LHCN-M2 (cell line): Measurements from ENCODE around the gene RAE1. TPM values are rescaled to one million over a fixed set of nuclear protein-coding genes. Genes with fewer than 3 reads are reported as not detected.
A peak's percentile ranks its signal among the peaks of the same experiment; 100 is the strongest.
"Not testable (repeated sequence)": the region's sequence is repeated elsewhere in the genome, so short reads cannot be mapped to it uniquely, and the experiment has no call there.

Experiments
- DNase-seq: peaks from one replicate; pipeline ENCODE4 v3.0.0-alpha.2; 2012; ENCODE audit warnings: low read depth
- total RNA-seq: library from RNA; depleted of rRNA; stranded (reverse); fragments of >200 nt; gene quantifications from 2 replicates; pipeline ENCODE4 v1.2.3, GENCODE V29; 2014

Gene RAE1
- total RNA-seq, 1 experiment from 2014 or later: 41.2 TPM

DNA sequence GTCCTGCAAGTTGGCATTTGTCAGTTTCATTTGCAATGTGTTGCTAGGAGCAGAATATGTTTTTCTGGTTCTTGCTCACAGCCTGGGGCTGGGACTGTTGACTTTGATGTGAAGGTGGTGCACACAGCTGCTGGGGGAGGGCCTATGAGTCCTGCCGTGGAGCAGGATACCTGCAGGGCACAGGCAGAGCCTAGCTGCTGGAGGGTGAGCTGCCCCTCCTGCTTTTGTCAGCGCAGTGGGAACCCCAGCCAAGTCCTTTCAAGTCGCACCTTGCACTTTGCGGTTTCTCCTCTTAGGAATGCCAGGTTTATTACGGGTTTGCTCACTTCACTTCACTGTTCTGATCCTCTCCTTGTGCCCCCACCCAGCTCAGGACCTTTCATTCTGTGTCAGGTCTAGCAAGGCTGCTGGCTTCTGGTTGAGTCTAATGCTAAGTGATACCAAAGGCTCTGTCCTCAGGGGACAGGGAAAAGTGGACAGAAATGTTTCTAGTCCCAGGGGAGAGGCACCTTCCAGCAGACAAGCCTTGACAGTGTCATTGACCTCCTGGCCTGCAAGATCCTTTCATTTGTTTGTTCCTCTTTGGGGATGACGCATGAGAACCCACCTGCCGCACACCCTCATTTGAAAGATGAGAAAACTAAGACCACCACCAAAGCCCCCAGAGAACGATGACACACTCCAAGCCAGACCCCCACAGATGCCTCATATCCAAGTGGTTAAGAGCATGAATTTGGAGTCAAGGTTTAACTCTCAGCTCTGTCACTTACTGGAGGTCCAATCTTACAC, 24.2 kb upstream of the RAE1 start:
- no peak for DNase-seq

DNA sequence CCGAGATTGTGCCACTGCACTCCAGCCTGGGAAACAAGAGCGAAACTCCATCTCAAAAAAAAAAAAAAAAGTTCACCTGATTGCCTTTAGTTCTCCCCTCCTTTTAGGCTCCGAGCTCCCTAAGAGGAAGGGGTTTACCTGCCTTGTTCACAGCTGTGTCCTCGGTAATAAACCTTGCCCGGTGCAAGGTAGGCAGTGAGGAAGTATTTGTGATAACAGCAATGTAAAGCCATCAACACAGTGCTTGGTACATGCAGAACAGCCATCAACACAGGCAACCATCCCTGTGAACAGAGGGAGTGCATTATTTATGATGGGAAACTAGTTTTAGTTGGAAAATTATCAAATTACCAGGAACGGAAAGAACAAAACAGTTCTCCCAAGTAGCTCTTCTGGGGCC, 23.2 kb upstream of the RAE1 start:
- DNase-seq: no peak

DNA sequence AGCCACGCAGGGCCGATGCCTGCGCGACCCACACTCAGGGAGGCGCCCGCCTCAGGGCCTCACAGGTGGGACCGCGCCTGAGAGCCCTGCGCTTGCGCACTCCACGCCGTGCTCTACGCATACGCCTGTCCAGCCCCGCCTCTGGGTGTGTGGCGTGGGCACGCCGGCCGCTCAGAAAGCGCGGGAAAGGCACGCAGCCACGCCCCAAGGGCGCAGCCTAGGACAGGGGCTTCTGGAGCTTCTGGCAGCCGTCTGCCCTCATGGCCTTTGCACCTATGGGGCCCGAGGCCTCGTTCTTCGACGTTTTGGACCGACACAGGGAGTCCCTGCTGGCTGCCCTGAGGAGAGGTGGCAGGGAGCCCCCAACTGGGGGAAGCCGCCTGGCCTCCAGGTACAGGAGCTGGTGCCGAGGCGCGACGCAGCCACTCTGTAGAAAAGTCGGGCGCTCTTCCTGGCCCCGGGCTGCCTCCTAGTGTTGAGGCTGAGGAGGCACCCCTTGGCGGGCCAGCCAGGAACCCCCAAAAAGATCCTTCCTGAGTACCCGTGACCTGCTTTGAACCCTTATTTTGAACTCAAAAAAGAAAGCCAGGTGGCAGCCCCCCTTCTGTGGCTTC, 21.3 kb upstream of the RAE1 start, which contains the start of gene SPO11:
Gene SPO11 (plus strand): TSS at position 196 of the 614 bp plus-strand sequence. CDS start 65 bp downstream, at position 261.
- DNase-seq: no peak

DNA sequence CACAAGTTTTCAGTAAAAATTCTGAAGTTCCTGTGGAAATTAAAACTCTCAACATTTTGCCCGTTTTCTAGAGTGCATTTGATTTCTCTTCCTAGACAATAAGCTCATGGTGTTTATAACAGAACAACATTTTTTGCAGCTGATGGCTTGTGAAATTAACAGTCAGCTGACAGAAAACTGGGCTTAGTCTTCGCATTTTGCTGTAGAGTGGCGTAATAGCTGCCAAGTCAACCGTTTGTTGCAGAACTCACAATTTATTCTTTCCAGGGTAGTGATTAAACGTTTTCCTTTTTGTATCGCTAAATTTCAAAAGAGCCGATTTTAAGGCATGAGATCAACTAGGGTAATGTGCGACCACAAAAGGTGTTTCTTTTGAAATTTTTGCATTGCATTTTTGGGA, 20.1 kb upstream of the RAE1 start:
- DNase-seq: peak; percentile 10

DNA sequence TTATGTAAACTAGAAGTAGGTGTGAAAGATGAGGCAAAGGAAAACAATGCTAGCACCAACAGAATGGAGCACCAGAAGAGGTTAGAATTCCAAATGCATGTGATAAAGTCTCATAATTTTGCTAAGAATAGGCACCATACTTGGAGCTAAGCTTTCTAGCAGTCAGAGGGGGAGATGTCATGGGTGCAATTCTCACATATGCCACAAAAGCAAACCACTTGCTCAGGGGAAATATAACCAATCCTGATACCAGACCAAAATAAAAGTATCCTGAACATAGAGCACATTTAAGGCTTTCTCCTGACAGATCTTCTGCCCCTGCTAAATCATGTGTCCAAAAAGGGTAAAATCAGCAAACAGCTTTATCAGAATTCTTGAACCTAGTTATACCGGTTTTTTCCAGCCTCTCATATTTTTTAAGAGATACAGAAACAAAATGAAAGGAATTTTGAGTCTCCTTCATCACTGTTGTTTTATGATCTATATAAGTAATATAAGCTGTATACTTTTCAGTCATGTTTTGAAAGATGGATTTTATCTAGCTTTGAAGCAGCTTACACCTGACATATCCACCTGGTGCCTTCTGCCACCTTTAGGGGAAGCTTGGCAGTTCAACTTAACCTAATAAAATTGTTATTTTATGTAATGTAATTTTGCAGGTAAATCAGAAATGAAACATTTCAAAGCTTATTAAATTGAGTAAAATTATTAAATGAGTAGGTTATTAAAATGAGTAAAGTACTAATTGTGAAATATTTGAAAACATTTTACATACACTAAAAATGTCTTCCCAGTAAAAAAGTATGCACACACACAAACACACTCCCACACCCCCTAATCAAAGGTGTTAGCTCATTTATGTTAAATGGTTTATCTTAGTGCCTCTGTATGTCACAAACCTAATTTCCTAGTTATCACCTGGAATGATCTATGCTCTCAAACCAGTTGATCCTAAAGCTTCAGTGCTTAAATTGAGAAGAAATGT, 18.7 kb upstream of the RAE1 start:
- no peak for DNase-seq

DNA sequence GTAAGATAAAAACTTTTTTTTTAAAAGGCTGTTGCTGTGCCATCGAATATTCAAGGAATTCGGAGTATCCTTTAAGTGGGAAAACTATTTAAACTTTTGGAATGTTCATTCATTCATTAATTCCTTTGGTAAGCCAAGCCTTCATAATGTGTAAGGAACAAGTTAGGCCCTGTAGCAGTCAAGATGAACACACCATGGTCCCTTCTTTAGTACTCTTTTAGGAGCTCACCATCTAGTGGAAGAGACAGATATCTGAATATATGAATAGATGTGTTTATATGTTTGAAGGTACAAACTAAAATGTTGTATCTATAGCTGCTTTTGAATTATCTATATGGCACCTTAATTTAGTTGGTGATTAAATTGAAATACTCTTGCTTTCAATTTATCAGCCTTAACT, 15.7 kb upstream of the RAE1 start:
- no peak for DNase-seq

DNA sequence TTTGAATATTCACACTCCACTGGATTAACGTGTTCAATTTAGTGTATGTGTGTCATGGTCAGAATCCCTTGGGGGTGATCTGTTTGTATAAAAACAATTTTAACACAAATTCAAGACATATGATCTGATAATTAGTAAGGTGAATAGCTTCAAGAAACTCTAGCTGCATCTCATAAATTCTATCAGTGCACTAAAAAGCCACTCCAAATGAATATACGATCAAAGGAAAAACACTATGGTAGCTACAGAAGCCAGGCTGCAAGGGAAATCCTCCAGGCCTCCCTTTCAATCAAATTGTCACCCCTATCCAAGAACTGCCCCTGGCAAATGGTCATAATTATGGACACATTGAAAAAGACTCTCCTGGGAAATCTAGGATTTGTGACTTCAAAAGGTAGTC, 9.4 kb upstream of the RAE1 start:
- no peak for DNase-seq

DNA sequence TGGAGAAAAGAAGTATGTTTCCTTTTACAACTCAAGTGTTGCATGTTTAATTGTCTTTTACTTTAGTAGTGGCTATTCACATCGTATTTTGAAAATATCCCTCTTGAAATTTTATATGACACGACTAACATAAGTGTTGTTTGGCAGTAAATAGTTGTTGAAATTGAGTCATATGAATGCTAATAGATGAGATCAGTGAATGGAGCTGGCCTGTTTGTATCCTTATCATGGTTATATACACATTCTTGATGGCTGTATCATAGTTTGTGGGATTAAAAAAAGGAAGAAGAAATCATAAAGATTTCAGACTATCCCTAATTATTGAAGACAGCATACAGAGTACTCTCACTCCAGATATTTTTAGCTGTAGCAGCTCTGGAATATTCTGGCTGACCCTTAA, 8.2 kb upstream of the RAE1 start:
- no peak for DNase-seq

DNA sequence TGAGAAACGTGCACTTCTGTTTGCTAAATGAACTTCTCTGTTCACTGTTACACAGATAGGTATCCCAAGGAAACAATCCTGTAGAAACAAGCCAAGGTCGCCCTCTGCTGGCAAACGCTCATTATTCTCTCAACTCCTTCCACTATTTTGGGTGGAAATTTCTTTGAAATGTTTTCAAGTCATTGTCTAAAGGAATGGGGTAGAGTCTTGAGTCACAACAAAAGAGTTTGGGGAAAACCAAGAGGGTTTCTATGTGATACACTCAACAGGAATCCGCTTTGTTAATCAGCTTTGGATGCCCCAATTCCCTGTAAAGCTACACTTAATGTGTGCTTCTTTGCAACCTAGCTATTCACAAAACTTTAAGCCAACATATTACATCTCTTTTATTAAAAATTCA, 4.6 kb upstream of the RAE1 start:
- DNase-seq: peak; percentile 58

DNA sequence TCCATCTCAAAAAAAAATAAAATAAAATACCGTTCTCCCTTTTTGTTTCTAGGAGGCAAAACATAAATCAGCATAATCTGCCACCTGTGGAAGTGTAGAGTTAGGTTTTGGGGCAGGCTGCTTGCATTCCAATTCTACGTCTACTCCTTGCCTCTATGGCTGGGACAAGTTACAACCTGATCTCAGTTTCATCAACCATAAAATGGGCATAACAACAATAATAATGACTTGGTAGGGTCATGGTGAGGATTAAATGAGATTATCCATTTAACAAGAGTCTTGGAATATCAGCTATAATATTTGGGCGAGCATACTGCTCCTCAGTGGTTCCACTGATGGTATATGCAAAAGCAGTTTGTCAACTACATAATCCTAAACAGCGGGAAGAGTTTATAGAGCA, 3.7 kb upstream of the RAE1 start:
- no peak for DNase-seq

DNA sequence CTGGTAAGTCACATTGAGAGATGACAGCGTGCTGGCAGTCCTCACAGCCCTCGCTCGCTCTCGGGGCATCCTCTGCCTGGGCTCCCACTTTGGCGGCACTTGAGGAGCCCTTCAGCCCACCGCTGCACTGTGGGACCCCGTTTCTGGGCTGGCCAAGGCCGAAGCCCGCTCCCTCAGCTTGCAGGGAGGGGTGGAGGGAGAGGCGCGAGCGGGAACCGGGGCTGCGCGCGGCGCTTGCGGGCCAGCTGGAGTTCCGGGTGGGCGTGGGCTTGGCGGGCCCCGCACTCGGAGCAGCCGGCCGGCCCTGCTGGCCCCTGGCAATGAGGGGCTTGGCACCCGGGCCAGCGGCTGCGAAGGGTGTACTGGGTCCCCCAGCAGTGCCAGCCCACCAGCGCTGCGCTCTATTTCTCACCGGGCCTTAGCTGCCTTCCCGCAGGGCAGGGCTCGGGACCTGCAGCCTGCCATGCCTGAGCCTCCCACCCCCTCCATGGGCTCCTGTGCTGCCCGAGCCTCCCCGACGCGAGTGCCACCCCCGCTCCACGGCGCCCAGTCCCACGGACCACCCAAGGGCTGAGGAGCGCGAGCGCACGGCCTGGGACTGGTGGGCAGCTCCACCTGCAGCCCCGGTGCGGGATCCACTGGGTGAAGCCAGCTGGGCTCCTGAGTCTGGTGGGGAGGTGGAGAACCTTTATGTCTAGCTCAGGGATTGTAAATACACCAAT, 2.7 kb upstream of the RAE1 start:
- not testable (repeated sequence) for DNase-seq

DNA sequence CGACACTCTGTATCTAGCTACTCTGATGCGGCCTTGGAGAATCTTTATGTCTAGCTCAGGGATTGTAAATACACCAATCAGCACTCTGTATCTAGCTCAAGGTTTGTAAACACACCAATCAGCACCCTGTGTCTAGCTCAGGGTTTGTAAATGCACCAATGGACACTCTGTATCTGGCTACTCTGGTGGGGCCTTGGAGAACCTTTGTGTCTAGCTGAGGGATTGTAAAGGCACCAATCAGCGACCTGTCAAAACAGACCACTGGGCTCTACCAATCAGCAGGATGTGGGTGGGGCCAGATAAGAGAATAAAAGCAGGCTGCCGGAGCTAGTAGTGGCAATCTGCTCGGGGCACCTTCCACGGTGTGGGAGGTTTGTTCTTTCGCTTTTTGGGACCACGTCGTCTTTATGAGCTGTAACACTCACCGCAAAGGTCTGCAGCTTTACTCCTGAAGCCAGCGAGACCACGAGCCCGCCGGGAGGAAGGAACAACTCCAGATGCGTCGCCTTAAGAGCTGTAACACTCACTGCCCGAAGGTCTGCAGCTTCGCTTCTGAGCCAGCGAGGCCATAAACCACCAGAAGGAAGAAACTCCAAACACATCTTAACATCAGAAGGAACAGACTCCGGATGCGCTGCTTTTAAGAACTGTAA, 2.0 kb upstream of the RAE1 start:
- DNase-seq: not testable (repeated sequence)

DNA sequence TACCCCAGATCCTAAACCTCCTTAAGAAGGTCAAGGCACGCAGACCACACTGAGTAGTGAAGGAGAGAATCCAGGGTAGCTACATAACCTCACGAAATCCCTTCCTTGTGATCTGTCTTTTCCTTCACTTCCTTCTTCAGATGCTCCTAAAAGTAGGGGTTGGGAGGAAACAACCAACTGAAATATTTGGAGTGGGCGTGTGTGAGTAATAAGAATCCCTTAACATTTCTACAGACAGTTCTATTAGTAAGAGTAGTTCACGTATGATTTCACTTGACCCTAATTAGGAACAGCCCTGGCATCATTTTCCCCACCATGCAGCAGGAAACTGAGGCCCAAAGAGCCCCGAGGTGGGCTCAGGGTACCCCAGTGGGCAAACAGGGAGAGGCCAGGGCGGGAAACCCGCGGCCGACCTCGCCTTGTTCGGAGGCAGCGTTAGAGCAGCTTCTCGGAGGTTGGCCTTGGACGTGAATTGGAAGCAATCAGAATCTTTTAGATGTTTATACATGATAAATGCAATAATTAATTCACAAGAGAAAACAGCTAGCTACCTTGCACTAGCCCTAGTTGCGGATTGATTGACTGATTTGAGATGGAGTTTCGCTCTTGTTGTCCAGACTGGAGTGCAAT, 859 bp upstream of the RAE1 start:
- DNase-seq: peak; percentile 6

DNA sequence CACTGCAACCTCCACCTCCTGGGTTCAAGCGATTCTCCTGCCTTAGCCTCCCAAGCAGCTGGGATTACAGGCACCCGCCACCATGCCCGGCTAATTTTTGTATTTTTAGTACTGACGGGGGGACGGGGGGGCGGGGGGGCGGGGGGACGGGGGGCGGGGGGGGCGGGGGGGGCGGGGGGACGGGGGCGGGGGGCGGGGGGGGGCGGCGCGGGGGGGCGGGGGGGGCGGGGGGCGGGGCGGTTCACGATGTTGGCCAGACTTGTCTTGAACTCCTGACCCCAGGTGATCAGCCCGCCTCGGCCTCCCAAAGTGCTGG, 371 bp upstream of the RAE1 start:
- not testable (repeated sequence) for DNase-seq

DNA sequence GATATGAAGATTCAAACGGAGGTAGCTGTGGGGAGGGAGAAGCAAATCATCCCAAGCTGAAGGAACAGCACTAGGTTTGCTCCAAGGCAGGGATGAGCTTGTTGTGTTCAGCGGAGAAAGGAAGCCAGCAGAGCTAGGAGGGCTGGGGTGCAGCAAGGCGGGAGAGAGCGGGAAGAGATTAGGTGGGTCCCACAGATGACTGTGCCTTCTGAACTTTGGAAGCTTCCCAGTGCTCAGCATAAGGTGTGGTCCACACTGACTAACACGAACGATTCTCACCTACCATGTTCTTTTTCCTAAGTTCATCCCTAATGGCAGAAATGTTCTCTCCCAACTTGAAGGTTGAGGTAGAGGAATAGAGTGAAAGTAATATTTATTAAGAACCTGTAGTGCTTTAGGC, 1.2 kb downstream of the RAE1 start:
- no peak for DNase-seq

DNA sequence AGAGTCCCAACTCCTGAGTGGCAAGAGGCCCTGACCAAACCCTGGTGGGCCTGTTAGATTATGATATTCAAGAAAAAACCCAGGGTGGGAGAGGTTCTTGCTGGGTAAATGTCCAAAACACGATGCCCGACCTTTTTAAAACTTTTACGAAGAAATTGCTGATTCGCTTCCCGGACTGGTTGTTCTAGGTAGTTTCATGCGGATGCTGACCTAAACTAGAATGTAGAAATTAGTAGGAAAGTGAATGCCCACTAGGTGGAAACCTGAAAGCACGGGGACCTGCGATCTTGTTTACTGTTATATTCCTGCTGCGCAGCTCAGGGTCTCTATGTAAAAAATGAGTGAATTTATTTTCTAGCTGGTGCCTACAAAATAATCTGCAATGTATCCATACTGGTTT, 2.3 kb downstream of the RAE1 start:
- no peak for DNase-seq

DNA sequence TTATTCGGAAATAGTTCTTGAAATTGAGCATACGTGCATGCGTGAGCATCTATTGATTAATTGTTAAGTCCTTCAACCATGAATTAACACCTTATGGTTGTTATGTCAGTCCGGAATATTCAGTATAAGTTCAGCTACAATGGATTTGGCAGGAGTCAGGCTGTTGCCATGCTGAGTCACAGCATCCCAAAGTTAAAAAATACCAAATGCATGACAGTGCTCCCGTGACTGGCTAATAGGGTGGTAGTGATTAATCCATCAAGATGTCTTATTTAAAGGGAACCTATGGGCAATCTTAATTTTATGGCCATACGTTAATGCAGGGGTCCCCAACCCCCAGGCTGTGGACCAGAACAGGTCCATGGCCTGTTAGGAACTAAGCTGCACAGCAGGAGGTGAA, 10.5 kb downstream of the RAE1 start:
- DNase-seq: peak; percentile 82

DNA sequence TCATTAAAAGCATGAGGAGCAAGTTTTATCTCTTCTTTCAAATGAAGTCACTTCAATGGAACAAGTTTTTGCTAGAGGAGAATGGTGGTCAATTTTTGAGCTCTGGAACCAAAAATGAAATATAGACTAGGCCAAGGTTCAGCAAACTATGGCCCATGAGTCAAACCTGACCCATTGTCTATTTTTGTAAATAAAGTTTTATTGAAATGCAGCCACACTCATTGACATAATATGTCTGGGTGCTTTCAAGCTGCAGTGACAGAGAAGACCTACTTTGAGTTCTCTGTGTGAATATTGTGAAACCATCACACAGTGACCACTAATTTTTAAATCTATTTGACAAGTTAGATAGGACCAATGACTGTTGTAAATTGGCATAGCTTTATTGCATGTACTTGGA, 13.4 kb downstream of the RAE1 start:
- DNase-seq: no peak

DNA sequence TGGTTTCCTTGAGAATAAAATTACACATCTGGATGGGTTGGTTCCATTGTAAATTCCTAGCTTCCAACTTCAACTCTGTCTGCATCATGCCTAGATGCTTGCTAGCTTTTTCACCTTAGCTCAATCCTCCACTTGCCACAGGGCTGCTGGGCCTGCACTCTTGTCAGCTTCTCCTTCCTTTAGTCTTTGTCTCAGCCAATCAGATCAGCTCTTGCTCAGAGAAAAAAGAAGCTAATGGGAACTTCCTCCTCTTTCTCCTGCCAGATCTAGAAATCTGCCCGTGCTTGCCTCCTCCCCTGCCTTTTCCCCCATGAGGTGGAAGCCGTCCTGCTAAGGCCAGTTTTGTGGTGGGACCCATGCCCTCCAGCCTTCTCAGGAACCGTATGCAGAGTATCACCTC, 18.5 kb downstream of the RAE1 start:
- no peak for DNase-seq

DNA sequence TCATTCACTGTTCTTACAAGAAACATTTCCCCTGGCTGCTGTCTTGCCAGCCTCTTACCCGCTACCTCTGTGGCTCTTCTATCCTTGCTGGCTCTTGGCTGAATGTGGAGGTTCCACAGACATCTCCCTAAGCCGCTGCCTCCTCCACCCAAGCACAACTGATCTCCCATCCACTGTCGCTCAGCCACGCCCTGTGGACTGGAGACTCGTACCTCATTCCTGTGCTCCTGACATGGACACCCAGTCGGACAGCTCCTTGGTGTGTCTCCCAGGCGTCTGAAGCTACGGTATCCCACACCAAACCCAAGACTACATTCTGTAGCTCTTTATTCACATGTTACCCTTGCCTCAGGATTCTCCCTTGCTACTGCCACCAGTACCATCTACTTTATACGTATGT, 19.3 kb downstream of the RAE1 start:
- DNase-seq: no peak

DNA sequence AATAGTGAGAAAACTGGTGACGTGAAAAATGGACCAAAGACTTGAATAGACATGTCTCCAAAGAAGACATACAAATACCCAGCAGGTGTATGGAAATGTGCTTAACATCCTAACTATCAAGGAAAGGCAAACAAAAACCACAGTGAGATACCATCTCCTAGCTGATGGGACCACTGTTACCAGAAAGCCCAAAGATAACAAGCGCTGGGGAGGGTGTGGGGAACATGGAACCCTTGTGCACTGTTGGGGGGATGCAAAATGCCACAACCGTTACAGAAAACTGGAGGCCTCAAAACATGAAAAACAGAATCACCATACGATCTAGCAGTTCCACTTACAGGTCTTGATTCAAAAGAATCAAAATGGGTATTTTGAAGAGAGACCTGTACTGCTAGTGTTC, 20.3 kb downstream of the RAE1 start:
- DNase-seq: no peak
